SK-MEL-5 (cell line): Measurements from ENCODE around the gene MYO1H. TPM values are rescaled to one million over a fixed set of nuclear protein-coding genes. Genes with fewer than 3 reads are reported as not detected.
"Not testable (repeated sequence)": the region's sequence is repeated elsewhere in the genome, so short reads cannot be mapped to it uniquely, and the experiment has no call there.

ENCODE experiments used
- DNase-seq: peaks from one replicate; pipeline ENCODE4 v3.0.0-alpha.2; 2016; ENCODE audit warnings: low read depth, low spot score
- in situ Hi-C: cut with HindIII; loops from 2 replicates; pipeline ENCODE4 v1.10.0; 2016; ENCODE audit warnings: low sequenced_read_pairs, high pct_unique_total_duplicates, low pct_unique_long_range_greater_than_20kb
- polyA plus RNA-seq, 2 experiments: library from polyadenylated mRNA; depleted of rRNA; stranded (reverse); fragments of >200 nt; gene quantifications; 2 replicates each; pipeline ENCODE4 v1.2.3, GENCODE V29; 2015
- total RNA-seq: library from RNA; depleted of rRNA; stranded (reverse); fragments of >200 nt; shearing (Covaris generic); gene quantifications from 2 replicates; pipeline ENCODE4 v1.2.3, GENCODE V29; 2014; rRNA removed

Gene MYO1H
- total RNA-seq, result 0.08 TPM in 1 of 2 replicates, not detected in the other
- not detected in 2 replicates for polyA plus RNA-seq (2015; cell fraction: cytosol; rRNA removed)
- 0.04 TPM in 1 of 2 replicates, not detected in the other for polyA plus RNA-seq (2015; cell fraction: nucleus; rRNA removed)

- DNase-seq, result no peak
- in situ Hi-C loops, result no loop called here
These were observed at the start of gene MYO1H for GRCh38 chr12:109347589-109347988. TSS of gene MYO1H (plus strand) at chr12:109347900. CDS start at chr12:109347961, 61 bp downstream.

GRCh38 chr12:109299849-109300248 is 47.9 kb upstream of the MYO1H start:
- in situ Hi-C loops, result no loop called here
- no peak for DNase-seq

- in situ Hi-C loops, result no loop called here
- DNase-seq, result no peak
These were observed 46.0 kb upstream of the MYO1H start for GRCh38 chr12:109301643-109302168.

- in situ Hi-C loops, result no loop called here
- DNase-seq, result no peak
These were observed 45.3 kb upstream of the MYO1H start for GRCh38 chr12:109302358-109302757.

- in situ Hi-C loops, result no loop called here
- DNase-seq, result no peak
These were observed 44.9 kb upstream of the MYO1H start for GRCh38 chr12:109302770-109303169.

GRCh38 chr12:109304485-109304884 is 43.2 kb upstream of the MYO1H start:
- in situ Hi-C loops, result no loop called here
- DNase-seq, result no peak

GRCh38 chr12:109305547-109305946 is 42.2 kb upstream of the MYO1H start:
- DNase-seq, result no peak
- in situ Hi-C loops, result no loop called here

GRCh38 chr12:109307051-109307450 is 40.6 kb upstream of the MYO1H start:
- no peak for DNase-seq

GRCh38 chr12:109308534-109309380 is 38.9 kb upstream of the MYO1H start, which contains the start of gene FOXN4:
TSS of gene FOXN4 (minus strand) at chr12:109309284. CDS start at chr12:109308321, 963 bp downstream.
- DNase-seq, result peak; percentile 13
- in situ Hi-C loops, result no loop called here

More at GRCh38 chr12:109307051-109307450, 40.6 kb upstream of the MYO1H start:
- in situ Hi-C loops, result no loop called here

- no peak for DNase-seq
These were observed 38.1 kb upstream of the MYO1H start for GRCh38 chr12:109309381-109310246.

GRCh38 chr12:109310247-109311125 is 37.2 kb upstream of the MYO1H start:
- DNase-seq, result no peak
- in situ Hi-C loops, result no loop called here

More at GRCh38 chr12:109309381-109310246, 38.1 kb upstream of the MYO1H start:
- in situ Hi-C loops, result no loop called here

- DNase-seq, in situ Hi-C loops: not testable (repeated sequence)
These were observed 26.4 kb upstream of the MYO1H start for GRCh38 chr12:109321294-109321693.

GRCh38 chr12:109329003-109329402 is 18.7 kb upstream of the MYO1H start:
- no peak for DNase-seq
- in situ Hi-C loops, result no loop called here

- in situ Hi-C loops, result no loop called here
These were observed 18.0 kb upstream of the MYO1H start for GRCh38 chr12:109329686-109330085.

GRCh38 chr12:109330282-109331230 is 17.1 kb upstream of the MYO1H start:
- no peak for DNase-seq
- in situ Hi-C loops, result no loop called here

More at GRCh38 chr12:109329686-109330085, 18.0 kb upstream of the MYO1H start:
- no peak for DNase-seq
